IMR-90 (cell line): ENCODE data around the gene ANKFN1. TPM values are rescaled to one million over a fixed set of nuclear protein-coding genes. Genes with fewer than 3 reads are reported as not detected.

Experiments
- ATAC-seq: fragments of 200-7000 bp; cut with Tn5 transposase; 2 replicates; pipeline ENCODE4 v1.9.1; 2020; ENCODE audit warnings: low read depth, mild to moderate bottlenecking, moderate library complexity
- BruUV-seq: library from RNA; stranded (reverse); fragments of 400-500 nt; replicated peaks from 2 replicates; lab custom pipeline; 2021; lab: Mats Ljungman, UMichigan
- CTCF ChIA-PET: fragments of 300-600 bp; formaldehyde crosslinking; extraction: SDS; loops from one replicate; lab custom pipeline; 2021; ENCODE audit warnings: antibody characterized with exemption; lab: Yijun Ruan, JAX
- POLR2A ChIA-PET: fragments of 300-600 bp; sonication (Branson Sonifier 250); formaldehyde crosslinking; loops from one replicate; lab custom pipeline; 2022; ENCODE audit warnings: antibody characterized with exemption; ENCODE audit not compliant: unreplicated experiment; lab: Charles Lee
- DNase-seq: peaks from one replicate; pipeline ENCODE4 v3.0.0; 2013
- H2AFZ ChIP-seq: replicated peaks from 2 replicates; pipeline ENCODE3; 2013; ENCODE audit warnings: low read length, mild to moderate bottlenecking; ENCODE audit not compliant: poor library complexity
- H2AK5ac ChIP-seq: 2 replicates; pipeline ENCODE4 v1.6.1; 2013; ENCODE audit warnings: low read depth, low read length, inconsistent platforms
- H2AK9ac ChIP-seq: replicated peaks from 2 replicates; pipeline ENCODE3; 2013; ENCODE audit warnings: mild to moderate bottlenecking, low read depth, low read length, moderate library complexity; ENCODE audit not compliant: poor library complexity
- H2BK120ac ChIP-seq: 2 replicates; pipeline ENCODE4 v1.6.1; 2013; ENCODE audit warnings: low read depth, low read length, inconsistent platforms
- H2BK15ac ChIP-seq: 3 replicates; pipeline ENCODE4 v1.6.1; 2013; ENCODE audit warnings: low read depth, low read length, inconsistent platforms
- H2BK20ac ChIP-seq: 2 replicates; pipeline ENCODE4 v1.6.1; 2013; ENCODE audit warnings: low read depth, mild to moderate bottlenecking, inconsistent platforms, low read length, moderate library complexity
- H2BK5ac ChIP-seq: 2 replicates; pipeline ENCODE4 v1.6.1; 2013; ENCODE audit warnings: mild to moderate bottlenecking, low read depth, low read length, inconsistent platforms; ENCODE audit not compliant: poor library complexity, severe bottlenecking
- H3K14ac ChIP-seq: replicated peaks from 2 replicates; pipeline ENCODE4 v1.6.1; 2013; ENCODE audit warnings: low read depth, low read length, inconsistent platforms
- H3K18ac ChIP-seq: 2 replicates; pipeline ENCODE4 v1.6.1; 2013; ENCODE audit warnings: low read depth, low read length, control low read depth
- H3K23ac ChIP-seq: 2 replicates; pipeline ENCODE4 v1.6.1; 2013; ENCODE audit warnings: low read depth, low read length, inconsistent platforms
- H3K27ac ChIP-seq: 2 replicates; pipeline ENCODE4 v1.5.1; 2013; ENCODE audit warnings: mild to moderate bottlenecking, control low read depth, low read length; ENCODE audit not compliant: insufficient read depth
- H3K27me3 ChIP-seq: 2 replicates; pipeline ENCODE4 v1.6.1; 2013; ENCODE audit warnings: low read length; ENCODE audit not compliant: control insufficient read depth, insufficient read depth
- H3K36me3 ChIP-seq: 2 replicates; pipeline ENCODE4 v1.6.1; 2013; ENCODE audit warnings: low read length, mixed read lengths; ENCODE audit not compliant: control insufficient read depth, insufficient read depth
- H3K4ac ChIP-seq: 2 replicates; pipeline ENCODE4 v1.6.1; 2013; ENCODE audit warnings: low read depth, low read length, inconsistent platforms
- H3K4me1 ChIP-seq: 2 replicates; pipeline ENCODE4 v1.6.1; 2013; ENCODE audit warnings: low read length, mixed read lengths; ENCODE audit not compliant: control insufficient read depth, insufficient read depth
- H3K4me2 ChIP-seq: 2 replicates; pipeline ENCODE4 v1.6.1; 2013; ENCODE audit warnings: low read depth, mild to moderate bottlenecking, control low read depth, low read length, moderate library complexity
- H3K4me3 ChIP-seq: 2 replicates; pipeline ENCODE4 v1.5.1; 2013; ENCODE audit warnings: low read depth, mild to moderate bottlenecking, control low read depth, low read length, moderate library complexity; ENCODE audit not compliant: insufficient read depth
- H3K56ac ChIP-seq: 2 replicates; pipeline ENCODE4 v1.6.1; 2013; ENCODE audit warnings: low read length, inconsistent platforms; ENCODE audit not compliant: insufficient read depth; ENCODE audit errors: extremely low read depth
- H3K79me1 ChIP-seq, 2 experiments: 2 replicates each; pipeline ENCODE4 v1.6.1; 2013; ENCODE audit warnings: low read length in 2 of 2, inconsistent platforms in 1 of 2, low read depth in 1 of 2
- H3K9ac ChIP-seq: 2 replicates; pipeline ENCODE4 v1.6.1; 2013; ENCODE audit warnings: low read depth, low read length, control low read depth
- H3K9me1 ChIP-seq: 2 replicates; pipeline ENCODE4 v1.6.1; 2013; ENCODE audit warnings: low read length, inconsistent platforms; ENCODE audit not compliant: insufficient read depth
- H3K9me3 ChIP-seq: 2 replicates; pipeline ENCODE4 v1.6.1; 2013; ENCODE audit warnings: low read length; ENCODE audit not compliant: control insufficient read depth, insufficient read depth
- H4K20me1 ChIP-seq: 2 replicates; pipeline ENCODE4 v1.6.1; 2013; ENCODE audit warnings: low read length, inconsistent platforms; ENCODE audit not compliant: insufficient read depth
- H4K5ac ChIP-seq: 2 replicates; pipeline ENCODE4 v1.6.1; 2013; ENCODE audit warnings: mild to moderate bottlenecking, low read depth, low read length, control low read depth
- H4K8ac ChIP-seq, 2 experiments: 2 replicates each; pipeline ENCODE4 v1.6.1; 2013; ENCODE audit warnings: low read depth in 2 of 2, low read length in 2 of 2, control low read depth in 1 of 2, inconsistent platforms in 1 of 2
- H4K91ac ChIP-seq: 2 replicates; pipeline ENCODE4 v1.6.1; 2013; ENCODE audit warnings: low read depth, low read length, inconsistent platforms; ENCODE audit not compliant: insufficient read depth
- BHLHE40 ChIP-seq: fragments of 150-350 bp; IDR thresholded peaks from 2 replicates; pipeline ENCODE4 v1.6.1; 2016; ENCODE audit warnings: mild to moderate bottlenecking, low read depth, low read length
- CEBPB ChIP-seq: IDR thresholded peaks from 2 replicates; pipeline ENCODE4 v1.6.1; 2012; ENCODE audit warnings: low read depth, low read length, improper control_type of control experiment
- CHD1 ChIP-seq: IDR thresholded peaks from 2 replicates; pipeline ENCODE4 v1.6.1; 2012; ENCODE audit warnings: low read depth, low read length, improper control_type of control experiment
- CTCF ChIP-seq: conservative IDR thresholded peaks from 2 replicates; pipeline ENCODE4 v1.5.1; 2012; ENCODE audit warnings: mild to moderate bottlenecking, low read depth, low read length, improper control_type of control experiment
- MAFK ChIP-seq: IDR thresholded peaks from 2 replicates; pipeline ENCODE4 v1.6.1; 2012; ENCODE audit warnings: low read depth, low read length, improper control_type of control experiment
- MAZ ChIP-seq: IDR thresholded peaks from 2 replicates; pipeline ENCODE4 v1.6.1; 2012; ENCODE audit warnings: low read depth, mild to moderate bottlenecking, low read length, improper control_type of control experiment, moderate library complexity, borderline replicate concordance
- MXI1 ChIP-seq: IDR thresholded peaks from 2 replicates; pipeline ENCODE4 v1.6.1; 2012; ENCODE audit warnings: low read depth, mild to moderate bottlenecking, low read length, moderate library complexity, borderline replicate concordance
- RAD21 ChIP-seq: IDR thresholded peaks from 2 replicates; pipeline ENCODE4 v1.6.1; 2012; ENCODE audit warnings: low read length, improper control_type of control experiment
- RFX5 ChIP-seq: IDR thresholded peaks from 2 replicates; pipeline ENCODE4 v1.8.0; 2012; ENCODE audit warnings: low read depth, mild to moderate bottlenecking, low read length, moderate library complexity
- SMC3 ChIP-seq: fragments of 150-350 bp; IDR thresholded peaks from 2 replicates; pipeline ENCODE4 v1.6.1; 2016; ENCODE audit warnings: low read depth, mild to moderate bottlenecking, antibody characterized with exemption, low read length, moderate library complexity
- USF2 ChIP-seq: fragments of 150-350 bp; IDR thresholded peaks from 2 replicates; pipeline ENCODE4 v1.6.1; 2017; ENCODE audit warnings: mild to moderate bottlenecking, antibody characterized with exemption, low read length, low read depth
- WGBS, 2 experiments: methylation state at CpG; one replicate each; pipeline versions ENCODE4 v1.1.5 to v1.1.7; 2013; ENCODE audit warnings: missing lambda C conversion rate in 2 of 2; ENCODE audit not compliant: insufficient read length in 1 of 2; ENCODE audit errors: extremely low coverage in 2 of 2; 5-methylcytosine and 5-hydroxymethylcytosine counted together
- dilution Hi-C: fragments of 300-500 bp; cut with HindIII; formaldehyde crosslinking; loops from one replicate; pipeline ENCODE4 v1.14.3; 2018; ENCODE audit warnings: low sequenced_read_pairs; ENCODE audit not compliant: unreplicated experiment
- in situ Hi-C: fragments of 300-500 bp; cut with MboI; formaldehyde crosslinking; loops from 3 replicates; pipeline ENCODE4 v1.14.3; 2019; ENCODE audit warnings: low sequenced_read_pairs, inconsistent platforms, mixed read lengths
- intact Hi-C: fragments of 100-400 bp; cut with micrococcal nuclease; formaldehyde crosslinking; loops from 2 replicates; pipeline ENCODE4 v1.10.0; 2022
- polyA plus RNA-seq, 3 experiments: library from polyadenylated mRNA; depleted of rRNA; stranded (reverse); fragments of >200 nt; gene quantifications; 2 replicates each; pipeline ENCODE4 v1.2.3, GENCODE V29; 2012; ENCODE audit warnings: low replicate concordance in 1 of 3
- total RNA-seq: library from RNA; depleted of rRNA; stranded (reverse); fragments of >200 nt; gene quantifications from 2 replicates; pipeline ENCODE4 v1.2.3, GENCODE V29; 2012
- TF ChIP-seq, protein P1 (sequence below): fragments of 150-350 bp; IDR thresholded peaks from 2 replicates; pipeline ENCODE4 v1.6.1; 2016; ENCODE audit warnings: low read depth, mild to moderate bottlenecking, low read length, moderate library complexity, borderline replicate concordance

Gene ANKFN1
- total and polyA plus RNA-seq, 2 of the 4 experiments (the other 2 are of a cell fraction): not detected

DNA sequence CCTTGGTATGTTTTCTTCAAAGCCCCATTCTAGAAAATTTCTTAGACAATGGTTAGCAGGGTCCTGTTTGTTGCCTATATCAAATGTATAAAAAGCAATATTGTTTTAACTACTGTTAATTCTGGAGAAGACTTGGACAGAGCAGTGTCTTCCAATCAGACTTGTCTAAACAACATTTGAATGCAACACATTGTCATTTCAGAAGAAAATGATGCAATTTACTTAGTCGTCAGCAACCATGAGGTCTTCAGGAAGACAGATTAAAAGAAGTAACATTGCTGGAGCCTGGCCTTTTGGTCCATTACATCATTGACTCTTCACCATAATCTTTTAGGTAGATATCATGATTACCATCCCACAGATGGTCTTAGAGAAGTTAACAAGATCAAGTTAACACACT, 94.5 kb downstream of the ANKFN1 start:
- Histone ChIP-seq H2AFZ (no peak overlapping the region), H3K56ac (no peak overlapping the region), H3K4me1 (no peaks in the 10 kb centered on the region), H3K27me3 (no peaks in the 10 kb centered on the region), H3K79me1 (no peaks in the 10 kb centered on the region), H2BK120ac (no peak overlapping the region), H3K9me3 (no peaks in the 10 kb centered on the region), H3K9ac (no peak overlapping the region), H3K4me2 (no peak overlapping the region), H3K14ac (no peak overlapping the region), H2AK5ac (no peak overlapping the region), H4K5ac (no peak overlapping the region), H2BK20ac (no peak overlapping the region), H3K4me3 (no peak overlapping the region), H2BK5ac (no peak overlapping the region), H4K20me1 (no peaks in the 10 kb centered on the region), H4K91ac (no peak overlapping the region), H3K27ac (no peak overlapping the region), H2BK15ac (no peak overlapping the region), H4K8ac (no peak overlapping the region), H3K4ac (no peak overlapping the region), H3K9me1 (no peaks in the 10 kb centered on the region), H2AK9ac (no peak overlapping the region), H3K18ac (no peak overlapping the region), H3K36me3 (no peaks in the 10 kb centered on the region), H3K23ac (no peak overlapping the region)
- ATAC-seq (no peak), DNase-seq (no peak)
- BruUV-seq: no TSS peak
- no CpG with 5 or more reads among the region's 1 CpG for WGBS, 2 experiments
- no peak for TF ChIP-seq CTCF
- no peak for TF ChIP-seq CEBPB
- TF ChIP-seq, protein P1, sequence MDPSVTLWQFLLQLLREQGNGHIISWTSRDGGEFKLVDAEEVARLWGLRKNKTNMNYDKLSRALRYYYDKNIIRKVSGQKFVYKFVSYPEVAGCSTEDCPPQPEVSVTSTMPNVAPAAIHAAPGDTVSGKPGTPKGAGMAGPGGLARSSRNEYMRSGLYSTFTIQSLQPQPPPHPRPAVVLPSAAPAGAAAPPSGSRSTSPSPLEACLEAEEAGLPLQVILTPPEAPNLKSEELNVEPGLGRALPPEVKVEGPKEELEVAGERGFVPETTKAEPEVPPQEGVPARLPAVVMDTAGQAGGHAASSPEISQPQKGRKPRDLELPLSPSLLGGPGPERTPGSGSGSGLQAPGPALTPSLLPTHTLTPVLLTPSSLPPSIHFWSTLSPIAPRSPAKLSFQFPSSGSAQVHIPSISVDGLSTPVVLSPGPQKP: no peak
- TF ChIP-seq USF2: no peak
- TF ChIP-seq SMC3: no peak
- no peak for TF ChIP-seq CHD1
- TF ChIP-seq BHLHE40: no peak
- TF ChIP-seq MAZ: no peak
- no peak for TF ChIP-seq MXI1
- no peak for TF ChIP-seq MAFK
- TF ChIP-seq RFX5: no peak
- TF ChIP-seq RAD21: no peak
- in situ Hi-C loops: no loop called here
- dilution Hi-C loops: no loop called here
- POLR2A ChIA-PET: no interaction called here
- CTCF ChIA-PET: no interaction called here
- intact Hi-C loops: no loop called here
